Hepatocyte (in vitro differentiated cells): Measurements from ENCODE around the gene MYO5C.

Experiments used
- EZH2 ChIP-seq: fragments of 200-600 bp; sonication (generic); IDR thresholded peaks from 2 replicates; pipeline ENCODE4 v1.6.1; 2016; ENCODE audit warnings: antibody characterized with exemption, mild to moderate bottlenecking, borderline replicate concordance
- EZH2phosphoT487 ChIP-seq: fragments of 200-600 bp; sonication (generic); IDR thresholded peaks from one replicate; pipeline ENCODE4 v1.6.1; 2018; ENCODE audit warnings: antibody characterized with exemption, mild to moderate bottlenecking, low read depth, moderate library complexity; ENCODE audit not compliant: unreplicated experiment, severe bottlenecking
- TF ChIP-seq, protein P1 (sequence below): fragments of 200-600 bp; sonication (generic); IDR thresholded peaks from 2 replicates; pipeline ENCODE4 v1.5.1; 2016; ENCODE audit warnings: antibody characterized with exemption, mild to moderate bottlenecking; ENCODE audit not compliant: poor library complexity

DNA sequence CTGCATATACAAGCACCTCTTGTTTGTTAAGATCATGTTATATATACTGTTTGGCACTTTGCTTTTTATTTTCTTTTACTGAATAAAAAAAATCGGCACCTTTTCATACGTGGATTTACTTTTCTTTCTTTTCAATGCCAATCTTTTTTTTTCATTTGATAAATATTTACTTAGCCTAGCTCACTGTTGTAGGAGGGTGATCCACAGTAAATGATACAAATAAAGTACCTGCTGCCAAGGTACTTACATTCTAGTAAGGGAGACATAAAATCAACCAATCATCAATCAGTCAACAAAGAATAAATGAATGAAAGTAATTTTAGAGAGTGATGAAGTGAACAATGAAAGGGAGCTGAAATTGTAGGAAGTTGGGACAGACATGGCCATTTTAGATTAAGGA lies 122.7 kb downstream of the MYO5C start:
- TF ChIP-seq, protein P1, sequence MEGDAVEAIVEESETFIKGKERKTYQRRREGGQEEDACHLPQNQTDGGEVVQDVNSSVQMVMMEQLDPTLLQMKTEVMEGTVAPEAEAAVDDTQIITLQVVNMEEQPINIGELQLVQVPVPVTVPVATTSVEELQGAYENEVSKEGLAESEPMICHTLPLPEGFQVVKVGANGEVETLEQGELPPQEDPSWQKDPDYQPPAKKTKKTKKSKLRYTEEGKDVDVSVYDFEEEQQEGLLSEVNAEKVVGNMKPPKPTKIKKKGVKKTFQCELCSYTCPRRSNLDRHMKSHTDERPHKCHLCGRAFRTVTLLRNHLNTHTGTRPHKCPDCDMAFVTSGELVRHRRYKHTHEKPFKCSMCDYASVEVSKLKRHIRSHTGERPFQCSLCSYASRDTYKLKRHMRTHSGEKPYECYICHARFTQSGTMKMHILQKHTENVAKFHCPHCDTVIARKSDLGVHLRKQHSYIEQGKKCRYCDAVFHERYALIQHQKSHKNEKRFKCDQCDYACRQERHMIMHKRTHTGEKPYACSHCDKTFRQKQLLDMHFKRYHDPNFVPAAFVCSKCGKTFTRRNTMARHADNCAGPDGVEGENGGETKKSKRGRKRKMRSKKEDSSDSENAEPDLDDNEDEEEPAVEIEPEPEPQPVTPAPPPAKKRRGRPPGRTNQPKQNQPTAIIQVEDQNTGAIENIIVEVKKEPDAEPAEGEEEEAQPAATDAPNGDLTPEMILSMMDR = no peak
- TF ChIP-seq EZH2 (no peak), EZH2phosphoT487 (no peak)
